ENCODE results near the gene SPART. TPM values are rescaled to one million over a fixed set of nuclear protein-coding genes. Genes with fewer than 3 reads are reported as not detected.
"Not testable (repeated sequence)": the region's sequence is repeated elsewhere in the genome, so short reads cannot be mapped to it uniquely, and the experiment has no call there.

The SPART gene
- total and polyA plus RNA-seq, 9 of the 15 experiments (the other 6 are each of a cell fraction or from before 2014, with no cell fraction given): 18.7 to 79.0 (median 41.0) TPM

GRCh38 chr13:36323408-36323807, 22.8 kb downstream of the SPART start:
- BruUV-seq (replicated peaks): no TSS peak
- Histone ChIP-seq H3K9me1 (ENCODE audit: control insufficient read depth, insufficient read depth, low read length) (no peaks in the 10 kb centered on the region), H3K4me1 (replicated peaks in 1 of 2; ENCODE audit: control insufficient read depth in 2 of 2, insufficient read depth in 2 of 2, low read length in 2 of 2) (no peaks in the 10 kb centered on the region), H3K27ac (ENCODE audit: extremely low read depth, low read depth, low read length) (no peak overlapping the region), H3K9me3 (replicated peaks; ENCODE audit: control insufficient read depth, insufficient read depth, low read depth, low read length) (no peaks in the 10 kb centered on the region), H3K79me2 (ENCODE audit: control insufficient read depth, insufficient read depth, low read length) (no peaks in the 10 kb centered on the region), H4K20me1 (replicated peaks; ENCODE audit: control insufficient read depth, insufficient read depth, low read length) (no peaks in the 10 kb centered on the region), H3K27me3 (ENCODE audit: control insufficient read depth in 2 of 2, insufficient read depth in 2 of 2, low read length in 2 of 2) (no peaks in the 10 kb centered on the region), H2AFZ (ENCODE audit: low read depth, low read length) (no peak overlapping the region), H3K4me2 (ENCODE audit: insufficient read depth, low read length) (no peak overlapping the region), H3K36me3 (ENCODE audit: control insufficient read depth, insufficient read depth, low read length) (peaks cover 47% of the 10 kb centered on the region), H3K9ac (ENCODE audit: insufficient read depth in 1 of 2, low read depth in 2 of 2, low read length in 2 of 2) (no peak overlapping the region), H3K4me3 (no peak overlapping the region)
- no peak for ATAC-seq
- CTCF ChIA-PET (ENCODE audit: low intra/inter-chr PET ratio): no interaction called here
- 100% methylated on average over 1 of the region's 3 CpGs for WGBS (ENCODE audit: insufficient coverage, low coverage, missing lambda C conversion rate)
- TF ChIP-seq SNIP1 (IDR thresholded peaks at IDR 0.05; ENCODE audit: low read depth): no peak
- TF ChIP-seq PTTG1 (tag; IDR thresholded peaks at IDR 0.05; ENCODE audit: low read depth): no peak
- TF ChIP-seq CREBBP (IDR thresholded peaks at IDR 0.05; ENCODE audit: low read depth, low read length): no peak
- no peak for TF ChIP-seq ZNF217 (CRISPR knock-in tag; IDR thresholded peaks at IDR 0.05)
- no peak for TF ChIP-seq HNRNPH1 (optimal IDR thresholded peaks at IDR 0.05; ENCODE audit: low read depth, low read length)
- no peak for TF ChIP-seq ZBTB9 (CRISPR knock-in tag; IDR thresholded peaks at IDR 0.05)
- TF ChIP-seq SPI1 (IDR thresholded peaks at IDR 0.05; ENCODE audit: borderline replicate concordance, low read depth, low read length): no peak
- POLR2A ChIA-PET: interaction anchor here (0.8 to 1.1 kb wide), 2 partner anchors 14 to 26 kb away, joined by 4 read pairs; partner anchors contain the start of gene CCDC169
- intact Hi-C loops (cut with micrococcal nuclease) (no loop called here), in situ Hi-C loops (cut with MboI) (no loop called here)
- FAIRE-seq: no peak
- DNase-seq (ENCODE audit: extremely low read depth in 1 of 4, low spot score in 3 of 4): no peak

DNA sequence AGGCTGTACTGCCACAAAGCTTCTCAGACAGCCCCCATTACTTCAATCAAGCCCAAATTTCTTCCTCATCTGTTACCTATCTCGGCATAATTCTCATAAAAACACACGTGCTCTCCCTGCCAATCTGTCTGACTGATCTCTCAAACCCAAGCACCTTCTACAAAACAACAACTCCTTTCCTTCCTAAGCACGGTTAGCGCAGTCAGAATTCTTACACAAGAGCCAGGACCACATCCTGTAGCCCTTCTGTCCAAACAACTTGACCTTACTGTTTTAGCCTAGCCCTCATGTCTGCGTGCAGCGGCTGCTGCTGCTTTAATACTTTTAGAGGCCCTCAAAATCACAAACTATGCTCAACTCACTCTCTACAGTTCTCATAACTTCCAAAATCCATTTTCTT, 26.4 kb downstream of the SPART start:
- H3K27ac ChIP-seq (ENCODE audit: extremely low read depth, low read depth, low read length); ATAC-seq; H3K4me2 ChIP-seq (ENCODE audit: insufficient read depth, low read length); H2AFZ ChIP-seq (ENCODE audit: low read depth, low read length); DNase-seq (ENCODE audit: extremely low read depth in 1 of 4, low spot score in 3 of 4); CTCF ChIA-PET (ENCODE audit: low intra/inter-chr PET ratio); FAIRE-seq; H3K27me3 ChIP-seq (ENCODE audit: control insufficient read depth in 2 of 2, insufficient read depth in 2 of 2, low read length in 2 of 2); in situ Hi-C loops (cut with MboI); H3K4me1 ChIP-seq (replicated peaks in 1 of 2; ENCODE audit: control insufficient read depth in 2 of 2, insufficient read depth in 2 of 2, low read length in 2 of 2); H3K9ac ChIP-seq (ENCODE audit: insufficient read depth in 1 of 2, low read depth in 2 of 2, low read length in 2 of 2); BruUV-seq (replicated peaks); H3K79me2 ChIP-seq (ENCODE audit: control insufficient read depth, insufficient read depth, low read length); H3K4me3 ChIP-seq; POLR2A ChIA-PET; intact Hi-C loops (cut with micrococcal nuclease); H3K9me3 ChIP-seq (replicated peaks; ENCODE audit: control insufficient read depth, insufficient read depth, low read depth, low read length); H4K20me1 ChIP-seq (replicated peaks; ENCODE audit: control insufficient read depth, insufficient read depth, low read length); H3K9me1 ChIP-seq (ENCODE audit: control insufficient read depth, insufficient read depth, low read length): not testable (repeated sequence)
- WGBS (ENCODE audit: insufficient coverage, low coverage, missing lambda C conversion rate): 50% methylated on average over 1 of the region's 6 CpGs
- peaks cover 26% of the 10 kb centered on the region; the same call in 2 of the 3 replicates for H3K36me3 ChIP-seq (ENCODE audit: control insufficient read depth, insufficient read depth, low read length)

Measured in K562 (cell line).